ENCODE data around the gene IZUMO4.

- TF ChIP-seq, protein P1, sequence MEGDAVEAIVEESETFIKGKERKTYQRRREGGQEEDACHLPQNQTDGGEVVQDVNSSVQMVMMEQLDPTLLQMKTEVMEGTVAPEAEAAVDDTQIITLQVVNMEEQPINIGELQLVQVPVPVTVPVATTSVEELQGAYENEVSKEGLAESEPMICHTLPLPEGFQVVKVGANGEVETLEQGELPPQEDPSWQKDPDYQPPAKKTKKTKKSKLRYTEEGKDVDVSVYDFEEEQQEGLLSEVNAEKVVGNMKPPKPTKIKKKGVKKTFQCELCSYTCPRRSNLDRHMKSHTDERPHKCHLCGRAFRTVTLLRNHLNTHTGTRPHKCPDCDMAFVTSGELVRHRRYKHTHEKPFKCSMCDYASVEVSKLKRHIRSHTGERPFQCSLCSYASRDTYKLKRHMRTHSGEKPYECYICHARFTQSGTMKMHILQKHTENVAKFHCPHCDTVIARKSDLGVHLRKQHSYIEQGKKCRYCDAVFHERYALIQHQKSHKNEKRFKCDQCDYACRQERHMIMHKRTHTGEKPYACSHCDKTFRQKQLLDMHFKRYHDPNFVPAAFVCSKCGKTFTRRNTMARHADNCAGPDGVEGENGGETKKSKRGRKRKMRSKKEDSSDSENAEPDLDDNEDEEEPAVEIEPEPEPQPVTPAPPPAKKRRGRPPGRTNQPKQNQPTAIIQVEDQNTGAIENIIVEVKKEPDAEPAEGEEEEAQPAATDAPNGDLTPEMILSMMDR (conservative IDR thresholded peaks at IDR 0.05), result no peak
- no peak for TF ChIP-seq EZH2 (IDR thresholded peaks at IDR 0.05; ENCODE audit: low read depth)
Measured at GRCh38 chr19:2114218-2114617, 17.5 kb downstream of the IZUMO4 start.

Measured in PC-9 (cell line).